HUDEP-2 (cell line): ENCODE measurements around the gene KBTBD8.
A peak's percentile ranks its signal among the peaks of the same experiment; 100 is the strongest.

ENCODE experiments used
- DNase-seq, 76 experiments: peaks; one replicate each; lab custom pipeline; 2025; ENCODE audit not compliant: unreplicated experiment in 76 of 76; lab: John Stamatoyannopoulos, UW

KBTBD8 gene

GRCh38 chr3:66996696-66997095 is 1.4 kb upstream of the KBTBD8 start:
- no peak for DNase-seq

GRCh38 chr3:66997560-66998112 is 471 bp upstream of the KBTBD8 start:
- DNase-seq, result peak in 42 of 76 experiments; percentile 7 to 73 (median 40)

- DNase-seq, result peak in 3 of 76 experiments; percentile 3 to 10 (median 9)
These were observed 763 bp downstream of the KBTBD8 start for GRCh38 chr3:66998904-66999235.

GRCh38 chr3:67000009-67000408 is 1.9 kb downstream of the KBTBD8 start:
- peak in 12 of 76 experiments; percentile 16 to 57 (median 32) for DNase-seq

- no peak for DNase-seq
These were observed 3.2 kb downstream of the KBTBD8 start for GRCh38 chr3:67001086-67001861.

GRCh38 chr3:67005974-67006373 is 7.9 kb downstream of the KBTBD8 start:
- no peak for DNase-seq

GRCh38 chr3:67006460-67006859 is 8.4 kb downstream of the KBTBD8 start:
- DNase-seq, result no peak

GRCh38 chr3:67008388-67008787 is 10.3 kb downstream of the KBTBD8 start:
- DNase-seq, result no peak

- DNase-seq, result no peak
These were observed 11.6 kb downstream of the KBTBD8 start for GRCh38 chr3:67009716-67010115.

GRCh38 chr3:67011414-67012131 is 13.5 kb downstream of the KBTBD8 start:
- peak in 25 of 76 experiments; percentile 4 to 73 (median 41) for DNase-seq

GRCh38 chr3:67012564-67012963 is 14.5 kb downstream of the KBTBD8 start:
- DNase-seq, result peak in 1 of 76 experiments; percentile 8

GRCh38 chr3:67015702-67016484 is 17.8 kb downstream of the KBTBD8 start:
- DNase-seq, result peak in 6 of 76 experiments; percentile 9 to 25 (median 20)

- DNase-seq, result no peak
These were observed 18.5 kb downstream of the KBTBD8 start for GRCh38 chr3:67016522-67017080.

GRCh38 chr3:67017211-67017610 is 19.1 kb downstream of the KBTBD8 start:
- peak in 71 of 76 experiments; percentile 14 to 90 (median 61) for DNase-seq

GRCh38 chr3:67018105-67018788 is 20.1 kb downstream of the KBTBD8 start:
- peak in 75 of 76 experiments; percentile 28 to 91 (median 78) for DNase-seq

GRCh38 chr3:67018789-67019526 is 20.9 kb downstream of the KBTBD8 start:
- no peak for DNase-seq

- peak in 5 of 76 experiments; percentile 6 to 38 (median 15) for DNase-seq
These were observed 30.1 kb downstream of the KBTBD8 start for GRCh38 chr3:67028001-67028784.
